Fibroblast of pulmonary artery (primary cell): ENCODE measurements around the gene LRRIQ4.

Experiments used
- DNase-seq: peaks from one replicate; pipeline ENCODE4 v3.0.0-alpha.2; 2010; ENCODE audit warnings: low read depth
- H3K4me3 ChIP-seq: replicated peaks from 2 replicates; pipeline ENCODE4 v1.5.1; 2011; ENCODE audit warnings: low read depth, mild to moderate bottlenecking, control low read depth, low read length, moderate library complexity
- CTCF ChIP-seq: IDR thresholded peaks from 2 replicates; pipeline ENCODE4 v1.5.1; 2011; ENCODE audit warnings: mild to moderate bottlenecking, control low read depth, low read length, inconsistent platforms; ENCODE audit errors: missing control alignments

LRRIQ4 gene

GRCh38 chr3:169772305-169772896, 40.3 kb upstream of the LRRIQ4 start:
- TF ChIP-seq CTCF, result no peak
- peak; percentile 81 for DNase-seq
- H3K4me3 ChIP-seq, result peak overlapping the region; percentile 93

GRCh38 chr3:169772897-169773816, 39.5 kb upstream of the LRRIQ4 start, which contains the start of gene MYNN:
TSS of gene MYNN (plus strand) at chr3:169773396. CDS start at chr3:169774296, 900 bp downstream.
- H3K4me3 ChIP-seq, result peak within 1 kb of the TSS; percentile 93
- TF ChIP-seq CTCF, result peak; percentile 7
- peak; percentile 92 for DNase-seq

- DNase-seq, result no peak
- TF ChIP-seq CTCF, result no peak
- peak overlapping the region; percentile 93 for H3K4me3 ChIP-seq
These were observed 38.5 kb upstream of the LRRIQ4 start for GRCh38 chr3:169774186-169774585.

GRCh38 chr3:169777822-169778221, 34.8 kb upstream of the LRRIQ4 start:
- TF ChIP-seq CTCF, result no peak
- DNase-seq, result no peak

GRCh38 chr3:169780742-169781141, 31.9 kb upstream of the LRRIQ4 start:
- H3K4me3 ChIP-seq, result no peak overlapping the region
- no peak for TF ChIP-seq CTCF
- DNase-seq, result no peak

More at GRCh38 chr3:169777822-169778221, 34.8 kb upstream of the LRRIQ4 start:
- no peak overlapping the region for H3K4me3 ChIP-seq

- no peak overlapping the region for H3K4me3 ChIP-seq
- no peak for TF ChIP-seq CTCF
- no peak for DNase-seq
These were observed 31.3 kb upstream of the LRRIQ4 start for GRCh38 chr3:169781209-169781855.
